IMR-90 (cell line): Measurements from ENCODE around the gene FGD3. TPM values are rescaled to one million over a fixed set of nuclear protein-coding genes. Genes with fewer than 3 reads are reported as not detected.

ENCODE experiments used
- ATAC-seq: fragments of 200-7000 bp; cut with Tn5 transposase; 2 replicates; pipeline ENCODE4 v1.9.1; 2020; ENCODE audit warnings: low read depth, mild to moderate bottlenecking, moderate library complexity
- BruUV-seq: library from RNA; stranded (reverse); fragments of 400-500 nt; replicated peaks from 2 replicates; lab custom pipeline; 2021; lab: Mats Ljungman, UMichigan
- CTCF ChIA-PET: fragments of 300-600 bp; formaldehyde crosslinking; extraction: SDS; loops from one replicate; lab custom pipeline; 2021; ENCODE audit warnings: antibody characterized with exemption; lab: Yijun Ruan, JAX
- POLR2A ChIA-PET: fragments of 300-600 bp; sonication (Branson Sonifier 250); formaldehyde crosslinking; loops from one replicate; lab custom pipeline; 2022; ENCODE audit warnings: antibody characterized with exemption; ENCODE audit not compliant: unreplicated experiment; lab: Charles Lee
- DNase-seq: peaks from one replicate; pipeline ENCODE4 v3.0.0; 2013
- H2AFZ ChIP-seq: replicated peaks from 2 replicates; pipeline ENCODE3; 2013; ENCODE audit warnings: low read length, mild to moderate bottlenecking; ENCODE audit not compliant: poor library complexity
- H2AK5ac ChIP-seq: 2 replicates; pipeline ENCODE4 v1.6.1; 2013; ENCODE audit warnings: low read depth, low read length, inconsistent platforms
- H2AK9ac ChIP-seq: replicated peaks from 2 replicates; pipeline ENCODE3; 2013; ENCODE audit warnings: mild to moderate bottlenecking, low read depth, low read length, moderate library complexity; ENCODE audit not compliant: poor library complexity
- H2BK120ac ChIP-seq: 2 replicates; pipeline ENCODE4 v1.6.1; 2013; ENCODE audit warnings: low read depth, low read length, inconsistent platforms
- H2BK15ac ChIP-seq: 3 replicates; pipeline ENCODE4 v1.6.1; 2013; ENCODE audit warnings: low read depth, low read length, inconsistent platforms
- H2BK20ac ChIP-seq: 2 replicates; pipeline ENCODE4 v1.6.1; 2013; ENCODE audit warnings: low read depth, mild to moderate bottlenecking, inconsistent platforms, low read length, moderate library complexity
- H2BK5ac ChIP-seq: 2 replicates; pipeline ENCODE4 v1.6.1; 2013; ENCODE audit warnings: mild to moderate bottlenecking, low read depth, low read length, inconsistent platforms; ENCODE audit not compliant: poor library complexity, severe bottlenecking
- H3K14ac ChIP-seq: replicated peaks from 2 replicates; pipeline ENCODE4 v1.6.1; 2013; ENCODE audit warnings: low read depth, low read length, inconsistent platforms
- H3K18ac ChIP-seq: 2 replicates; pipeline ENCODE4 v1.6.1; 2013; ENCODE audit warnings: low read depth, low read length, control low read depth
- H3K23ac ChIP-seq: 2 replicates; pipeline ENCODE4 v1.6.1; 2013; ENCODE audit warnings: low read depth, low read length, inconsistent platforms
- H3K27ac ChIP-seq: 2 replicates; pipeline ENCODE4 v1.5.1; 2013; ENCODE audit warnings: mild to moderate bottlenecking, control low read depth, low read length; ENCODE audit not compliant: insufficient read depth
- H3K27me3 ChIP-seq: 2 replicates; pipeline ENCODE4 v1.6.1; 2013; ENCODE audit warnings: low read length; ENCODE audit not compliant: control insufficient read depth, insufficient read depth
- H3K36me3 ChIP-seq: 2 replicates; pipeline ENCODE4 v1.6.1; 2013; ENCODE audit warnings: low read length, mixed read lengths; ENCODE audit not compliant: control insufficient read depth, insufficient read depth
- H3K4ac ChIP-seq: 2 replicates; pipeline ENCODE4 v1.6.1; 2013; ENCODE audit warnings: low read depth, low read length, inconsistent platforms
- H3K4me1 ChIP-seq: 2 replicates; pipeline ENCODE4 v1.6.1; 2013; ENCODE audit warnings: low read length, mixed read lengths; ENCODE audit not compliant: control insufficient read depth, insufficient read depth
- H3K4me2 ChIP-seq: 2 replicates; pipeline ENCODE4 v1.6.1; 2013; ENCODE audit warnings: low read depth, mild to moderate bottlenecking, control low read depth, low read length, moderate library complexity
- H3K4me3 ChIP-seq: 2 replicates; pipeline ENCODE4 v1.5.1; 2013; ENCODE audit warnings: low read depth, mild to moderate bottlenecking, control low read depth, low read length, moderate library complexity; ENCODE audit not compliant: insufficient read depth
- H3K56ac ChIP-seq: 2 replicates; pipeline ENCODE4 v1.6.1; 2013; ENCODE audit warnings: low read length, inconsistent platforms; ENCODE audit not compliant: insufficient read depth; ENCODE audit errors: extremely low read depth
- H3K79me1 ChIP-seq, 2 experiments: 2 replicates each; pipeline ENCODE4 v1.6.1; 2013; ENCODE audit warnings: low read length in 2 of 2, inconsistent platforms in 1 of 2, low read depth in 1 of 2
- H3K9ac ChIP-seq: 2 replicates; pipeline ENCODE4 v1.6.1; 2013; ENCODE audit warnings: low read depth, low read length, control low read depth
- H3K9me1 ChIP-seq: 2 replicates; pipeline ENCODE4 v1.6.1; 2013; ENCODE audit warnings: low read length, inconsistent platforms; ENCODE audit not compliant: insufficient read depth
- H3K9me3 ChIP-seq: 2 replicates; pipeline ENCODE4 v1.6.1; 2013; ENCODE audit warnings: low read length; ENCODE audit not compliant: control insufficient read depth, insufficient read depth
- H4K20me1 ChIP-seq: 2 replicates; pipeline ENCODE4 v1.6.1; 2013; ENCODE audit warnings: low read length, inconsistent platforms; ENCODE audit not compliant: insufficient read depth
- H4K5ac ChIP-seq: 2 replicates; pipeline ENCODE4 v1.6.1; 2013; ENCODE audit warnings: mild to moderate bottlenecking, low read depth, low read length, control low read depth
- H4K8ac ChIP-seq, 2 experiments: 2 replicates each; pipeline ENCODE4 v1.6.1; 2013; ENCODE audit warnings: low read depth in 2 of 2, low read length in 2 of 2, control low read depth in 1 of 2, inconsistent platforms in 1 of 2
- H4K91ac ChIP-seq: 2 replicates; pipeline ENCODE4 v1.6.1; 2013; ENCODE audit warnings: low read depth, low read length, inconsistent platforms; ENCODE audit not compliant: insufficient read depth
- BHLHE40 ChIP-seq: fragments of 150-350 bp; IDR thresholded peaks from 2 replicates; pipeline ENCODE4 v1.6.1; 2016; ENCODE audit warnings: mild to moderate bottlenecking, low read depth, low read length
- CEBPB ChIP-seq: IDR thresholded peaks from 2 replicates; pipeline ENCODE4 v1.6.1; 2012; ENCODE audit warnings: low read depth, low read length, improper control_type of control experiment
- CHD1 ChIP-seq: IDR thresholded peaks from 2 replicates; pipeline ENCODE4 v1.6.1; 2012; ENCODE audit warnings: low read depth, low read length, improper control_type of control experiment
- CTCF ChIP-seq: conservative IDR thresholded peaks from 2 replicates; pipeline ENCODE4 v1.5.1; 2012; ENCODE audit warnings: mild to moderate bottlenecking, low read depth, low read length, improper control_type of control experiment
- ELK1 ChIP-seq: fragments of 150-350 bp; IDR thresholded peaks from 2 replicates; pipeline ENCODE4 v1.6.1; 2016; ENCODE audit warnings: low read depth, mild to moderate bottlenecking, low read length, moderate library complexity, borderline replicate concordance
- FOS ChIP-seq: fragments of 150-350 bp; IDR thresholded peaks from 2 replicates; pipeline ENCODE4 v1.6.1; 2016; ENCODE audit warnings: low read depth, low read length
- MAFK ChIP-seq: IDR thresholded peaks from 2 replicates; pipeline ENCODE4 v1.6.1; 2012; ENCODE audit warnings: low read depth, low read length, improper control_type of control experiment
- MXI1 ChIP-seq: IDR thresholded peaks from 2 replicates; pipeline ENCODE4 v1.6.1; 2012; ENCODE audit warnings: low read depth, mild to moderate bottlenecking, low read length, moderate library complexity, borderline replicate concordance
- NFE2L2 ChIP-seq: fragments of 150-350 bp; IDR thresholded peaks from 2 replicates; pipeline ENCODE4 v1.6.1; 2016; ENCODE audit warnings: low read depth, mild to moderate bottlenecking, low read length
- POLR2A ChIP-seq: IDR thresholded peaks from 2 replicates; pipeline ENCODE4 v1.6.1; 2012; ENCODE audit warnings: mild to moderate bottlenecking, low read depth, low read length
- RAD21 ChIP-seq: IDR thresholded peaks from 2 replicates; pipeline ENCODE4 v1.6.1; 2012; ENCODE audit warnings: low read length, improper control_type of control experiment
- RFX5 ChIP-seq: IDR thresholded peaks from 2 replicates; pipeline ENCODE4 v1.8.0; 2012; ENCODE audit warnings: low read depth, mild to moderate bottlenecking, low read length, moderate library complexity
- SMC3 ChIP-seq: fragments of 150-350 bp; IDR thresholded peaks from 2 replicates; pipeline ENCODE4 v1.6.1; 2016; ENCODE audit warnings: low read depth, mild to moderate bottlenecking, antibody characterized with exemption, low read length, moderate library complexity
- WGBS, 2 experiments: methylation state at CpG; one replicate each; pipeline versions ENCODE4 v1.1.5 to v1.1.7; 2013; ENCODE audit warnings: missing lambda C conversion rate in 2 of 2; ENCODE audit not compliant: insufficient read length in 1 of 2; ENCODE audit errors: extremely low coverage in 2 of 2; 5-methylcytosine and 5-hydroxymethylcytosine counted together
- dilution Hi-C: fragments of 300-500 bp; cut with HindIII; formaldehyde crosslinking; loops from one replicate; pipeline ENCODE4 v1.14.3; 2018; ENCODE audit warnings: low sequenced_read_pairs; ENCODE audit not compliant: unreplicated experiment
- in situ Hi-C: fragments of 300-500 bp; cut with MboI; formaldehyde crosslinking; loops from 3 replicates; pipeline ENCODE4 v1.14.3; 2019; ENCODE audit warnings: low sequenced_read_pairs, inconsistent platforms, mixed read lengths
- intact Hi-C: fragments of 100-400 bp; cut with micrococcal nuclease; formaldehyde crosslinking; loops from 2 replicates; pipeline ENCODE4 v1.10.0; 2022
- polyA plus RNA-seq, 3 experiments: library from polyadenylated mRNA; depleted of rRNA; stranded (reverse); fragments of >200 nt; gene quantifications; 2 replicates each; pipeline ENCODE4 v1.2.3, GENCODE V29; 2012; ENCODE audit warnings: low replicate concordance in 1 of 3
- total RNA-seq: library from RNA; depleted of rRNA; stranded (reverse); fragments of >200 nt; gene quantifications from 2 replicates; pipeline ENCODE4 v1.2.3, GENCODE V29; 2012

FGD3 gene
- total and polyA plus RNA-seq, 2 of the 4 experiments (the other 2 are of a cell fraction) = not detected

DNA sequence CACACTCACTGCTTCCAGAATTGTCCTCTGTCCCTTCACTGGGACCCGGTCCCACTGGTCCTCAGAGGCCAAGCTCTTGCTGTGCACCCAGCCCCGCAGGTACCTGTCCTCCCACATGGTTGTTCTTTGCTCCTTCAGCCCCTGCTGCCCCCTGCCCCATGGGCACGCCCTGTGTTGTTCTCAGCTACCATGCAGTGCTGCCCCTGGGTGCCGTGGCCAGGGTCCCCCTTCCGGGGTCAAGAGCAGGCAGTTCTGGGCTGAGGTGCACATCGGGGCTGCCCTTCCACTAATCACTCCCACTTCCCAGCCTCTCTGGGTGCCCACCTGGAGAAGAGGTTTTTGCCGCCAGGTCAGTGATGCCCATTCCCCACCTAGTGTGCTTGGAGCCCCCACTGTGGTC, 79.3 kb downstream of the FGD3 start:
- Histone ChIP-seq H3K27me3 (peaks cover 6% of the 10 kb centered on the region; the same call in 1 of the 2 replicates), H3K9me1 (no peaks in the 10 kb centered on the region), H2BK15ac (no peak overlapping the region), H3K23ac (no peak overlapping the region), H3K27ac (no peak overlapping the region), H2AFZ (no peak overlapping the region), H3K79me1 (no peaks in the 10 kb centered on the region), H2AK5ac (no peak overlapping the region), H4K20me1 (no peaks in the 10 kb centered on the region), H4K8ac (no peak overlapping the region), H3K56ac (no peak overlapping the region), H3K4me3 (no peak overlapping the region), H2BK20ac (no peak overlapping the region), H2AK9ac (no peak overlapping the region), H3K36me3 (no peaks in the 10 kb centered on the region), H3K9ac (no peak overlapping the region), H3K9me3 (no peaks in the 10 kb centered on the region), H2BK5ac (no peak overlapping the region), H3K4me1 (no peaks in the 10 kb centered on the region), H3K4ac (no peak overlapping the region), H2BK120ac (no peak overlapping the region), H3K4me2 (no peak overlapping the region), H3K18ac (no peak overlapping the region), H3K14ac (no peak overlapping the region), H4K91ac (no peak overlapping the region), H4K5ac (no peak overlapping the region)
- 50% methylated on average over 2 of the region's 7 CpGs; no CpG with 5 or more reads in 1 of the 2 experiments for WGBS, 2 experiments
- ATAC-seq (no peak), DNase-seq (no peak)
- in situ Hi-C loops = no loop called here
- TF ChIP-seq MXI1 (no peak), CEBPB (no peak), NFE2L2 (no peak), FOS (no peak), ELK1 (no peak), POLR2A (no peak), RFX5 (no peak), CHD1 (no peak), MAFK (no peak), BHLHE40 (no peak), CTCF (no peak), SMC3 (no peak), RAD21 (no peak)
- intact Hi-C loops = no loop called here
- CTCF ChIA-PET = no interaction called here
- dilution Hi-C loops = no loop called here
- POLR2A ChIA-PET = no interaction called here
- BruUV-seq = no TSS peak
